Endodermal cell (in vitro differentiated cells): ENCODE results near the gene CDH4. TPM values are rescaled to one million over a fixed set of nuclear protein-coding genes. Genes with fewer than 3 reads are reported as not detected.

Source experiments
- DNase-seq: peaks from one replicate; pipeline ENCODE4 v3.0.0-alpha.2; 2017
- H3K27ac ChIP-seq: 2 replicates; pipeline ENCODE4 v1.5.1; 2013; ENCODE audit warnings: mild to moderate bottlenecking, low read depth, low read length, moderate library complexity
- H3K27me3 ChIP-seq: 2 replicates; pipeline ENCODE4 v1.6.1; 2013; ENCODE audit warnings: mild to moderate bottlenecking, low read length, moderate library complexity; ENCODE audit not compliant: insufficient read depth, control insufficient read depth, poor library complexity, severe bottlenecking
- H3K36me3 ChIP-seq: 2 replicates; pipeline ENCODE4 v1.7.0; 2013; ENCODE audit warnings: mild to moderate bottlenecking, low read length, moderate library complexity; ENCODE audit not compliant: control insufficient read depth, insufficient read depth
- H3K4me1 ChIP-seq: one replicate; pipeline ENCODE4 v1.7.0; 2013; ENCODE audit warnings: low read length; ENCODE audit not compliant: control insufficient read depth, insufficient read depth
- H3K4me3 ChIP-seq: 2 replicates; pipeline ENCODE4 v1.5.1; 2013; ENCODE audit warnings: mild to moderate bottlenecking, low read length, moderate library complexity
- H3K9ac ChIP-seq: 2 replicates; pipeline ENCODE4 v1.6.1; 2013; ENCODE audit warnings: mild to moderate bottlenecking, low read length, moderate library complexity; ENCODE audit not compliant: poor library complexity, severe bottlenecking; ENCODE audit errors: extremely low read depth
- H3K9me3 ChIP-seq: 2 replicates; pipeline ENCODE4 v1.6.1; 2013; ENCODE audit warnings: mild to moderate bottlenecking, low read length, moderate library complexity; ENCODE audit not compliant: control insufficient read depth
- H3K27ac Mint-ChIP-seq: 2 replicates; pipeline ENCODE4 v1.8.0; 2020; ENCODE audit warnings: mixed read lengths
- H3K27me3 Mint-ChIP-seq: 2 replicates; pipeline ENCODE4 v1.8.0; 2021; ENCODE audit warnings: mild to moderate bottlenecking, mixed read lengths; ENCODE audit not compliant: insufficient read depth
- H3K36me3 Mint-ChIP-seq: 2 replicates; pipeline ENCODE4 v1.8.0; 2020; ENCODE audit warnings: low read depth, mixed read lengths
- H3K4me1 Mint-ChIP-seq: 2 replicates; pipeline ENCODE4 v1.8.0; 2020; ENCODE audit warnings: mixed read lengths
- H3K4me3 Mint-ChIP-seq: 2 replicates; pipeline ENCODE4 v1.8.0; 2020; ENCODE audit warnings: mild to moderate bottlenecking, moderate library complexity, mixed read lengths
- H3K9me3 Mint-ChIP-seq: 2 replicates; pipeline ENCODE4 v1.8.0; 2020; ENCODE audit warnings: mild to moderate bottlenecking, mixed read lengths
- CTCF ChIP-seq: fragments of 200-600 bp; sonication (generic); conservative IDR thresholded peaks from 2 replicates; pipeline ENCODE4 v1.5.0; 2021; ENCODE audit warnings: antibody characterized with exemption, mild to moderate bottlenecking
- WGBS, 2 experiments: methylation state at CpG; one replicate each; pipeline versions ENCODE4 v1.1.5 to v1.1.7; 2013; ENCODE audit warnings: missing lambda C conversion rate in 2 of 2, mixed read lengths in 1 of 2; ENCODE audit not compliant: insufficient coverage in 1 of 2, insufficient read length in 1 of 2; 5-methylcytosine and 5-hydroxymethylcytosine counted together
- total RNA-seq, 2 donors: library from RNA; stranded (reverse); fragmentation: NEBNext Ultra II Directional in 1 of 2; extraction: Animal tissue kit (Norgen Biotek cat#: 25700) in 1 of 2; gene quantifications; 2 replicates in 1 of 2; 3 replicates in 1 of 2; pipeline ENCODE4 v1.2.1, GENCODE V29; 2021

Gene CDH4
- total RNA-seq, 2 donors from 2014 or later: 1.8 to 5.8 TPM

DNA sequence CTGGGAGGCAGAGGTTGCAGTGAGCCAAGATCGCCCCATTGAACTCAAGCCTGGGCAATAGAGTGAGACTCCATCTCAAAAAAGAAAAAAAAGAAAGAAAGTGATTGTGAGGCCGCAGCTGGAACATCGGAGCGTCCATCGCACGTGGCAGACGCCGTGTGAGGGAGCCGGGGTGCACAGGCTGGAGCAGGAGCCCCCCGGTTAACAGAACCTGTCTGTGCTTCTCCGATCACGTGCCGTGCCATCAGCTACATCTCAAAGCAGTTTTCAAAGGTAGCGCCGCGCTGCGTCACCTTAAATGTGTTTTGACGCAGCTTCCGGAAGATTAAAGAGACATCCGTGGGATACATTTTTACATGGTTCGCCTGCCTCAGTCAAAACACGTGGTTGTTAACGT lies 674.7 kb downstream of the CDH4 start:
- Histone ChIP-seq H3K9ac (no peak overlapping the region), H3K4me1 (no peaks in the 10 kb centered on the region), H3K9me3 (no peaks in the 10 kb centered on the region), H3K4me3 (no peak overlapping the region), H3K27ac (no peak overlapping the region), H3K36me3 (no peaks in the 10 kb centered on the region), H3K27me3 (no peaks in the 10 kb centered on the region)
- WGBS, 2 experiments: 95 to 96% methylated on average over 23 of the region's 23 CpGs
- H3K9me3 Mint-ChIP-seq: peaks cover 5% of the 10 kb centered on the region
- no peak overlapping the region for H3K4me3 Mint-ChIP-seq
- DNase-seq: no peak
- peaks cover 4% of the 10 kb centered on the region for H3K36me3 Mint-ChIP-seq
- no peak overlapping the region for H3K27ac Mint-ChIP-seq
- TF ChIP-seq CTCF: no peak
- H3K27me3 Mint-ChIP-seq: no peaks in the 10 kb centered on the region
- no peaks in the 10 kb centered on the region for H3K4me1 Mint-ChIP-seq

DNA sequence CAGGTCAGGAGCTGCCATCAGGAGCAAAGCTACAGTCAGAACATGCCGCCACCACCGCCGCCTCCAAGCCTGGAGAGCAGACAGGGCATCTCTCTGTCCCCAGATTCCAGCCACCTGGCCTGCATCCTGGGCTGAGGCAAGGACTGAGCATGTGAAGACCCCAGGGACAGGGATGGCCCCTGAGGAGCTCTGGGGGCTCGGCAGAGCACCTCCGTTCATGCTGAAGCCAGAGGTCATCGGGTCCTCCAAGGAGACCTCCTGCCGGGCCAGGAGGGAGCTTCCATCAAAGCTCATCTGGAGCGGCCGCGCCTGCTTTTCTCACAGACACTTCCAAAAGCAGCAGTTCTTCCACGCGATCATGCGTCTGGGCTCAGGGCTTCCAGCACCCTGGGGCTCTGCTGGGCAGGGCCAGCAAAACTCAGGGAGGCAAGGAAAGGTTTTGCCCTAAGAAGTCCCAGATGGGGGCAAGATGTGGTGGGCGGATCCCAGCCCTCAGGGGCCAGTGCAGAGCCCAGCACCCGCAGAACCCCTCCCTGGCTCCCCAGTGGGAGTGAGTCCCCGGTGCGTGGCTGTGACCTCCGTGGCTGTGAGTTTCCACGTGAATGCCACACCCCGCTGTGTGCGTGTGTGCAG lies 675.2 kb downstream of the CDH4 start:
- Mint-ChIP-seq H3K9me3 (peaks cover 5% of the 10 kb centered on the region), H3K27me3 (no peaks in the 10 kb centered on the region), H3K36me3 (peaks cover 4% of the 10 kb centered on the region), H3K4me3 (no peak overlapping the region), H3K27ac (no peak overlapping the region), H3K4me1 (no peaks in the 10 kb centered on the region)
- no peaks in the 10 kb centered on the region for H3K9me3 ChIP-seq
- no peak for DNase-seq
- no peaks in the 10 kb centered on the region for H3K36me3 ChIP-seq
- H3K27ac ChIP-seq: no peak overlapping the region
- no peak for TF ChIP-seq CTCF
- H3K4me1 ChIP-seq: no peaks in the 10 kb centered on the region
- no peak overlapping the region for H3K9ac ChIP-seq
- H3K27me3 ChIP-seq: no peaks in the 10 kb centered on the region
- 92 to 97% methylated on average over 11 to 21 of the region's 21 CpGs for WGBS, 2 experiments
- no peak overlapping the region for H3K4me3 ChIP-seq

GRCh38 chr20:61927826-61928541 lies 675.9 kb downstream of the CDH4 start:
- DNase-seq: no peak
- 94 to 97% methylated on average over 28 to 43 of the region's 43 CpGs for WGBS, 2 experiments
- no peaks in the 10 kb centered on the region for H3K9me3 ChIP-seq
- H3K27me3 ChIP-seq: no peaks in the 10 kb centered on the region
- no peak overlapping the region for H3K27ac ChIP-seq
- Mint-ChIP-seq H3K27me3 (no peaks in the 10 kb centered on the region), H3K27ac (no peak overlapping the region), H3K4me1 (no peaks in the 10 kb centered on the region), H3K4me3 (no peak overlapping the region), H3K36me3 (peaks cover 4% of the 10 kb centered on the region), H3K9me3 (peaks cover 5% of the 10 kb centered on the region)
- no peaks in the 10 kb centered on the region for H3K4me1 ChIP-seq
- no peak overlapping the region for H3K9ac ChIP-seq
- no peaks in the 10 kb centered on the region for H3K36me3 ChIP-seq
- no peak for TF ChIP-seq CTCF
- no peak overlapping the region for H3K4me3 ChIP-seq
